Measurements from ENCODE around the gene THAP7. TPM values are rescaled to one million over a fixed set of nuclear protein-coding genes. Genes with fewer than 3 reads are reported as not detected.

THAP7 gene
- total and polyA plus RNA-seq, 9 of the 15 experiments (the other 6 are each of a cell fraction or from before 2014, with no cell fraction given): 7.9 to 263 (median 84.1) TPM

- TF ChIP-seq HNRNPLL (IDR thresholded peaks at IDR 0.05; ENCODE audit: low read depth, low read length, poor library complexity, severe bottlenecking) (no peak), ZNF277 (CRISPR knock-in tag; IDR thresholded peaks at IDR 0.05; ENCODE audit: borderline replicate concordance) (peak; percentile 5; the same call in 1 of the 2 replicates), FOXJ3 (CRISPR knock-in tag; IDR thresholded peaks at IDR 0.05) (no peak), ZNF41 (CRISPR knock-in tag; conservative IDR thresholded peaks at IDR 0.05) (peak; percentile 49; the same call in 1 of the 2 replicates), CBX5 (IDR thresholded peaks at IDR 0.05; ENCODE audit: borderline replicate concordance, low read depth) (no peak), IFI16 (CRISPR knock-in tag; IDR thresholded peaks at IDR 0.05) (0 out of 2 replicates have a peak, but pooled peaks have one; percentile 29), TRIM28 (IDR thresholded peaks at IDR 0.05) (no peak), REST (IDR thresholded peaks at IDR 0.05; ENCODE audit: borderline replicate concordance) (no peak), REST (CRISPR knock-in tag; IDR thresholded peaks at IDR 0.05; ENCODE audit: low read depth) (0 out of 2 replicates have a peak, but pooled peaks have one; percentile 11), RCOR1 (IDR thresholded peaks at IDR 0.05; ENCODE audit: borderline replicate concordance in 1 of 2, low read depth in 2 of 2, low read length in 2 of 2) (0 out of 4 replicates have a peak, but pooled peaks of 1 of the 2 experiments have one; percentile 24), CHD2 (IDR thresholded peaks at IDR 0.05; ENCODE audit: low read depth, low read length) (0 out of 2 replicates have a peak, but pooled peaks have one; percentile 3)
- TF ChIP-seq, protein P1, sequence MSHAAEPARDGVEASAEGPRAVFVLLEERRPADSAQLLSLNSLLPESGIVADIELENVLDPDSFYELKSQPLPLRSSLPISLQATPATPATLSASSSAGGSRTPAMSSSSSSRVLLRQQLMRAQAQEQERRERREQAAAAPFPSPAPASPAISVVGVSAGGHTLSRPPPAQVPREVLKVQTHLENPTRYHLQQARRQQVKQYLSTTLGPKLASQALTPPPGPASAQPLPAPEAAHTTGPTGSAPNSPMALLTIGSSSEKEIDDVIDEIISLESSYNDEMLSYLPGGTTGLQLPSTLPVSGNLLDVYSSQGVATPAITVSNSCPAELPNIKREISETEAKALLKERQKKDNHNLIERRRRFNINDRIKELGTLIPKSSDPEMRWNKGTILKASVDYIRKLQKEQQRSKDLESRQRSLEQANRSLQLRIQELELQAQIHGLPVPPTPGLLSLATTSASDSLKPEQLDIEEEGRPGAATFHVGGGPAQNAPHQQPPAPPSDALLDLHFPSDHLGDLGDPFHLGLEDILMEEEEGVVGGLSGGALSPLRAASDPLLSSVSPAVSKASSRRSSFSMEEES (CRISPR knock-in tag; IDR thresholded peaks at IDR 0.05): 0 out of 2 replicates have a peak, but pooled peaks have one; percentile 1
- TF ChIP-seq, protein P2, sequence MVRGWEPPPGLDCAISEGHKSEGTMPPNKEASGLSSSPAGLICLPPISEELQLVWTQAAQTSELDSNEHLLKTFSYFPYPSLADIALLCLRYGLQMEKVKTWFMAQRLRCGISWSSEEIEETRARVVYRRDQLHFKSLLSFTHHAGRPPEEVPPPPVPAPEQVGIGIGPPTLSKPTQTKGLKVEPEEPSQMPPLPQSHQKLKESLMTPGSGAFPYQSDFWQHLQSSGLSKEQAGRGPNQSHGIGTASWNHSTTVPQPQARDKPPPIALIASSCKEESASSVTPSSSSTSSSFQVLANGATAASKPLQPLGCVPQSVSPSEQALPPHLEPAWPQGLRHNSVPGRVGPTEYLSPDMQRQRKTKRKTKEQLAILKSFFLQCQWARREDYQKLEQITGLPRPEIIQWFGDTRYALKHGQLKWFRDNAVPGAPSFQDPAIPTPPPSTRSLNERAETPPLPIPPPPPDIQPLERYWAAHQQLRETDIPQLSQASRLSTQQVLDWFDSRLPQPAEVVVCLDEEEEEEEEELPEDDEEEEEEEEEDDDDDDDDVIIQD (CRISPR knock-in tag; IDR thresholded peaks at IDR 0.05): peak; percentile 38; the same call in 1 of the 2 replicates
Measured at GRCh38 chr22:20996598-20997535, 5.1 kb downstream of the THAP7 start (continued).
